GM23338 (cell line): Measurements from ENCODE around the gene ATG4C. TPM values are rescaled to one million over a fixed set of nuclear protein-coding genes. Genes with fewer than 3 reads are reported as not detected.
A peak's percentile ranks its signal among the peaks of the same experiment; 100 is the strongest.
"Not testable (repeated sequence)": the region's sequence is repeated elsewhere in the genome, so short reads cannot be mapped to it uniquely, and the experiment has no call there.

Source experiments
- ATAC-seq: fragments of 200-7000 bp; cut with Tn5 transposase; 3 replicates; pipeline ENCODE4 v1.9.1; 2020
- DNase-seq: peaks from one replicate; pipeline ENCODE4 v3.0.0-alpha.2; 2015; ENCODE audit warnings: low spot score
- H2AFZ ChIP-seq: fragments of 200-600 bp; sonication (generic); 2 replicates; pipeline ENCODE4 v1.8.0; 2016; ENCODE audit warnings: antibody characterized with exemption, mild to moderate bottlenecking, moderate library complexity
- H3F3A ChIP-seq: fragments of 200-600 bp; sonication (generic); replicated peaks from 2 replicates; pipeline ENCODE4 v1.8.0; 2017; ENCODE audit warnings: antibody characterized with exemption, mixed run types, low read depth
- H3K27ac ChIP-seq: fragments of 200-600 bp; sonication (generic); 2 replicates; pipeline ENCODE4 v1.6.1; 2016; ENCODE audit warnings: low read depth
- H3K27me3 ChIP-seq: fragments of 200-600 bp; sonication (generic); 2 replicates; pipeline ENCODE4 v1.8.0; 2016; ENCODE audit warnings: mild to moderate bottlenecking, mixed run types, moderate library complexity; ENCODE audit not compliant: insufficient read depth
- H3K36me3 ChIP-seq: fragments of 200-600 bp; sonication (generic); 2 replicates; pipeline ENCODE4 v1.8.0; 2016; ENCODE audit warnings: mild to moderate bottlenecking; ENCODE audit not compliant: insufficient read depth
- H3K4me1 ChIP-seq: fragments of 200-600 bp; sonication (generic); 2 replicates; pipeline ENCODE4 v1.8.0; 2016; ENCODE audit warnings: mild to moderate bottlenecking, moderate library complexity; ENCODE audit not compliant: insufficient read depth
- H3K4me2 ChIP-seq: fragments of 200-600 bp; sonication (generic); 2 replicates; pipeline ENCODE4 v1.7.1; 2017; ENCODE audit warnings: mixed run types
- H3K4me3 ChIP-seq: fragments of 200-600 bp; sonication (generic); 2 replicates; pipeline ENCODE4 v1.6.1; 2016; ENCODE audit warnings: mixed run types
- H3K79me2 ChIP-seq: fragments of 200-600 bp; sonication (generic); replicated peaks from 2 replicates; pipeline ENCODE4 v1.8.0; 2017; ENCODE audit warnings: mild to moderate bottlenecking; ENCODE audit not compliant: insufficient read depth
- H3K9me2 ChIP-seq: fragments of 200-600 bp; sonication (generic); 2 replicates; pipeline ENCODE4 v1.8.0; 2017; ENCODE audit not compliant: insufficient read depth
- H4K20me1 ChIP-seq: fragments of 200-600 bp; sonication (generic); replicated peaks from 2 replicates; pipeline ENCODE4 v1.8.0; 2017; ENCODE audit warnings: mild to moderate bottlenecking; ENCODE audit not compliant: insufficient read depth
- H3K27ac Mint-ChIP-seq: 2 replicates; pipeline ENCODE4 v1.8.0; 2020; ENCODE audit warnings: inconsistent platforms, mild to moderate bottlenecking, moderate library complexity, mixed read lengths
- H3K27me3 Mint-ChIP-seq: 3 replicates; pipeline ENCODE4 v1.8.0; 2022; ENCODE audit warnings: low read depth, mild to moderate bottlenecking, moderate library complexity, mixed read lengths, inconsistent platforms; ENCODE audit not compliant: insufficient read depth, poor library complexity
- H3K36me3 Mint-ChIP-seq: 3 replicates; pipeline ENCODE4 v1.8.0; 2021; ENCODE audit warnings: low read depth, mild to moderate bottlenecking, inconsistent platforms, moderate library complexity, mixed read lengths
- H3K4me1 Mint-ChIP-seq: 3 replicates; pipeline ENCODE4 v1.8.0; 2020; ENCODE audit warnings: mild to moderate bottlenecking, inconsistent platforms, mixed read lengths
- H3K4me3 Mint-ChIP-seq: 3 replicates; pipeline ENCODE4 v1.8.0; 2021; ENCODE audit warnings: moderate library complexity, mild to moderate bottlenecking, inconsistent platforms, mixed read lengths
- H3K9me3 Mint-ChIP-seq: 3 replicates; pipeline ENCODE4 v1.8.0; 2020; ENCODE audit warnings: moderate library complexity, mild to moderate bottlenecking, inconsistent platforms, mixed read lengths
- EZH2phosphoT487 ChIP-seq: fragments of 200-600 bp; sonication (generic); IDR thresholded peaks from one replicate; pipeline ENCODE4 v1.8.1; 2018; ENCODE audit warnings: antibody characterized with exemption; ENCODE audit not compliant: unreplicated experiment
- NANOG ChIP-seq: IDR thresholded peaks from 2 replicates; pipeline ENCODE4 v1.6.1; 2016; ENCODE audit warnings: antibody characterized with exemption, borderline replicate concordance
- ZNF114 ChIP-seq: fragments of 250-450 bp; sonication (Bioruptor Pico); IDR thresholded peaks from 2 replicates; pipeline ENCODE4 v1.5.0; 2020; ENCODE audit warnings: mild to moderate bottlenecking, moderate library complexity
- polyA plus RNA-seq: library from polyadenylated mRNA; unstranded; fragments of >200 nt; fragmentation: Nextera tagmentation; extraction: Ambion mirVana; gene quantifications from 2 replicates; pipeline ENCODE4 v1.2.1, GENCODE V29; 2016
- total RNA-seq: library from RNA; depleted of rRNA; stranded (reverse); fragments of >200 nt; shearing (Covaris generic); gene quantifications from 2 replicates; pipeline ENCODE4 v1.2.3, GENCODE V29; 2014
- TF ChIP-seq, protein P1 (sequence below): IDR thresholded peaks from 2 replicates; pipeline ENCODE4 v1.6.1; 2016; ENCODE audit warnings: antibody characterized with exemption

The ATG4C gene
- total and polyA plus RNA-seq, 2 experiments from 2014 or later: 15.7 to 18.6 TPM

DNA sequence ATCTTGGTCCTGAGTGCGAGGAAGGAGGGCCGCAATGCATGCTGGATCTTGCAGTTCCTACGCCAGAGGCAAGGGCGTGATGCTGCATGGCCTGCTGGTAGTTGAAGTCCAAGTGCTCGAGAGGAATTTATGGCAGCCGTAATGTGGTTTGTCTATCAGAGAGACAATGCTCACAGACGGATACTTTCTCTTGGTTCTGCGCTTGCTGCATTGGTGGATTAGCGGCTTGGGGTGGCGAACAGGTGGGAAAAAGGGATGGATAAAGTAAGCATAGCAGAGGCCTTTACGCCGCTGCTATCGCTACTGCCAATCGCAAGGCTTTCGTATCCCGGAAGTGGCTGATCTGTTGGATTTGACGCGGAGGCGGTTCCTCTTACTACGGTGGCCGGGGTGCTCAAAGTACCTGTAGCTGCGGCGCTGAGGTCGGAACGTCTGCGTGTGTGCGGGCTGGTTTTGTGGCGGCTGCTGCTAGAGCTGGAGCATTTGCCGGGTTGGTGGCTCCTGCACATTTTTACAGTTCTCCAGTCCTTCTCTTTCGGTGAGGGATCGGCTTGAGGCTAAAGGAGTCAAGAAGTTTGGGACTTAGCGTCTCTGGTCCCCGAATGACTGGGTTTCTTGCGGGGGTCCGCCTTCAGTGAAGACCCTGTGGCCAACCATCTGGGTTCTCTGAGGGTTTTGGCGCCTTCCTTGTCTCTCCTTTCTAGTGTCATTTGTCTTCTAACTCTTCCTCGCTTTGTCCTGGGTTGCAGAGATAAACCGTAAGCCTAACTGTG, at the start of gene ATG4C (continued):
- TF ChIP-seq EZH2phosphoT487 (no peak), ZNF114 (CRISPR knock-in tag) (no peak)

DNA sequence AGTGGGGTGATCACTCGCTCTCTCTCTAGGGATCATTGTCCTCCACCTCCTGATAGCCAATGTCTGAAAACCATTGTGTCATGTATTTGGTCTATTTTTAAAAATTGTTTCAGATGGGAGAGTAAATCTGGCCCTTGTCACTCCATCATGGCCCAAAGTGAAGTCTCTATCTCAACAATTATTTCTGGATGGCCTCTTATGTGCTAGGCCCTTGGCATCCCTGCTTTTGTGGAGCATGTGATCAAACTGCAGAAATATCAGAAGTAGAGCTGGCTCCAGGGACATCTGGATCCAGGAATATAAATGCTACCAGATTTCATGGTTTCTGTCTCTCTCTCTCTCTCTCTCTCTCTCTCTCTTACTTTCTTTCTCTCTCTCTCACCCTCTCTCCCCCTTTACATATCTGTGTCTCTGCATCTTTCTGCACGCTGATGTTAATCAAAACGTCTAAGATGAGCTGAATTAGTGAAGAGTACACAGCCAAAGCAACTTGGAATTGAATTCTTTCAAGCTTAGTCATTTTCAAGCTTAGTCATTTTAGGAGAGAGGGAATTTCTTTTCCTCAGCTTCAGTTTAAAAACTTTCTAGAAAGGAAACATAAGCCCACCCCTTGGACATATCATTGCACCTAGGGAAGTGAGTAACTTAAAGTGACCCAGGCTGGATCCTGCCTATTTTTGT, 48.3 kb upstream of the ATG4C start:
- Mint-ChIP-seq H3K36me3 (peaks cover 9% of the 10 kb centered on the region; the same call in 2 of the 3 replicates), H3K27ac (no peak overlapping the region), H3K4me1 (peaks cover 13% of the 10 kb centered on the region; the same call in 2 of the 3 replicates), H3K4me3 (no peak overlapping the region), H3K9me3 (peaks cover 5% of the 10 kb centered on the region; the same call in 1 of the 3 replicates), H3K27me3 (peaks cover 4% of the 10 kb centered on the region)
- H3K27ac ChIP-seq: no peak overlapping the region
- H3K79me2 ChIP-seq: no peaks in the 10 kb centered on the region
- no peak for DNase-seq
- no peak overlapping the region for H3K4me3 ChIP-seq
- no peak for ATAC-seq
- no peaks in the 10 kb centered on the region for H3K36me3 ChIP-seq
- no peaks in the 10 kb centered on the region for H3K9me2 ChIP-seq
- peak overlapping the region; percentile 0; the same call in 1 of the 2 replicates for H2AFZ ChIP-seq
- H4K20me1 ChIP-seq: no peaks in the 10 kb centered on the region
- no peak overlapping the region for H3K4me2 ChIP-seq
- H3F3A ChIP-seq: no peaks in the 10 kb centered on the region
- TF ChIP-seq, protein P1, sequence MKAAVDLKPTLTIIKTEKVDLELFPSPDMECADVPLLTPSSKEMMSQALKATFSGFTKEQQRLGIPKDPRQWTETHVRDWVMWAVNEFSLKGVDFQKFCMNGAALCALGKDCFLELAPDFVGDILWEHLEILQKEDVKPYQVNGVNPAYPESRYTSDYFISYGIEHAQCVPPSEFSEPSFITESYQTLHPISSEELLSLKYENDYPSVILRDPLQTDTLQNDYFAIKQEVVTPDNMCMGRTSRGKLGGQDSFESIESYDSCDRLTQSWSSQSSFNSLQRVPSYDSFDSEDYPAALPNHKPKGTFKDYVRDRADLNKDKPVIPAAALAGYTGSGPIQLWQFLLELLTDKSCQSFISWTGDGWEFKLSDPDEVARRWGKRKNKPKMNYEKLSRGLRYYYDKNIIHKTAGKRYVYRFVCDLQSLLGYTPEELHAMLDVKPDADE: no peak
- TF ChIP-seq NANOG (no peak), ZNF114 (CRISPR knock-in tag) (no peak)
- H3K27me3 ChIP-seq: no peaks in the 10 kb centered on the region
- H3K4me1 ChIP-seq: peaks cover 4% of the 10 kb centered on the region; the same call in 1 of the 2 replicates

DNA sequence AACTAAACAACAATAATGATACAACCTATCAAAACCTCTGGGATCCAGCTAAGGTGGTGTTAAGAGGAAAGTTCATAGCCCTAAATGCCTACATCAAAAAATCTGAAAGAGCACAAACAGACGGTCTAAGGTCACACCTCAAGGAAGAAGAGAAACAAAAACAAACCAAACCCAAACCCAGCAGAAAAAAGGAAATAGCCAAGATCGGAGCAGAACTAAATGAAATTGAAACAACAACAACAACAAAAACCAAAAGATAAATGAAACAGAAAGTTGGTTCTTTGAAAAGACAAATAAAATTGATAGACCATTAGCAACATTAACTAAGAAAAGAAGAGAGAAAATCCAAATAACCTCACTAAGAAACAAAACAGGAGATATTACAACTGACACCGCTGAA, 43.2 kb upstream of the ATG4C start:
- H3K36me3 Mint-ChIP-seq, H3K4me3 ChIP-seq, H3K4me3 Mint-ChIP-seq, ATAC-seq, H3K27ac ChIP-seq, H3K9me3 Mint-ChIP-seq, H2AFZ ChIP-seq, H3K4me1 ChIP-seq, H3K36me3 ChIP-seq, H3K9me2 ChIP-seq, H3K27ac Mint-ChIP-seq, H4K20me1 ChIP-seq, H3F3A ChIP-seq, H3K79me2 ChIP-seq, H3K27me3 ChIP-seq, DNase-seq, H3K4me2 ChIP-seq, H3K27me3 Mint-ChIP-seq: not testable (repeated sequence)
- peaks cover 16% of the 10 kb centered on the region; the same call in 2 of the 3 replicates for H3K4me1 Mint-ChIP-seq
